T47D (cell line): ENCODE data around the gene METTL16.
A peak's percentile ranks its signal among the peaks of the same experiment; 100 is the strongest.

Experiments
- DNase-seq, 2 experiments: peaks; one replicate each; pipeline versions ENCODE4 v3.0.0 to v3.0.0-alpha.2; 2011 to 2012; ENCODE audit warnings: low read depth in 1 of 2, low spot score in 1 of 2
- JUND ChIP-seq: IDR thresholded peaks from 2 replicates; pipeline ENCODE4 v1.6.1; 2012; ENCODE audit warnings: low read depth
- in situ Hi-C: cut with HindIII; loops from 2 replicates; pipeline ENCODE4 v1.10.0; 2016; ENCODE audit warnings: low sequenced_read_pairs, low pct_unique_long_range_greater_than_20kb

The METTL16 gene

DNA sequence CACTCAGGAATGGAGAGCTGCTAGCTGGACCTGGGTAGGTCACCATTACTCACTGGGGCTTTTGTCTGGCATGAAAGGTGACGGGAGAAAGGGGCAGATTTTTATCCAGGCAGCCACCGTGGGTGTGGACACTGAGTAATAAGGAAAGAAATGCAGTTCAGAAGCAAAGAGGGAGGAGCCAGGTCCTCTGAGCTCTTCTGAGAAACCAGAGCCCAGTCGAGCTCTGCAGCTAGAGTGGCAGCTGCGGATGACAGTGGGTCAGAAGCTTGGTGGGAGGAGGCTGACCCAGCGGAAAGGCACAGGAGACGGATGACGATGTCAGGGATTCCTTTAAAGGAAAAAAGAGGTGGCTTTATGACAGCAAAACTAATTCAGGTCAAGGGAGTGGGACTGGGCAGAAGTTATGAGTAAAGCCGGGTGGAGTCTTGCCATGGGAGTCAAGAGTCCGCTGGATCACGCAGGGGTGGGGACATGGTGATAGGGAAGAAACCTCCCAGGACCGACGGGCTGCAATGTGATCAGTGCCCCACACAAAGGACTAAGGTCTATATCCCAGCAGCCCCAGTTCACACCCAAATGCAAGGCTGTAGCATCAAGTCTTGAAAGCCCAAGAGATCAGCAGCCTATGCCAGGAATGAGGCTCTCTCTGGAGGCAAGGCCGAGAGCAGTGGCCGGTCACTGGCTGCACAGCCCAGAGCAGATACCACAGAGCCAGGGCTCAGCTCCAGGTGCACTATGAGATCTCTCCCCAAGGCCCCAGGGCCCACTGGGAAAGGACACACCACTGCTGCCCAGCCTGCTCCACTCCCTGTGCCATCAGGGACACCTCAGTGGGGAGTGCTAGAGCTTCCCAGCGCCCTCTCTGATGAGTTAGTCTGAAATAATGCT lies 104.5 kb downstream of the METTL16 start:
- no peak for DNase-seq
- no peak for TF ChIP-seq JUND
- in situ Hi-C loops, result no loop called here

DNA sequence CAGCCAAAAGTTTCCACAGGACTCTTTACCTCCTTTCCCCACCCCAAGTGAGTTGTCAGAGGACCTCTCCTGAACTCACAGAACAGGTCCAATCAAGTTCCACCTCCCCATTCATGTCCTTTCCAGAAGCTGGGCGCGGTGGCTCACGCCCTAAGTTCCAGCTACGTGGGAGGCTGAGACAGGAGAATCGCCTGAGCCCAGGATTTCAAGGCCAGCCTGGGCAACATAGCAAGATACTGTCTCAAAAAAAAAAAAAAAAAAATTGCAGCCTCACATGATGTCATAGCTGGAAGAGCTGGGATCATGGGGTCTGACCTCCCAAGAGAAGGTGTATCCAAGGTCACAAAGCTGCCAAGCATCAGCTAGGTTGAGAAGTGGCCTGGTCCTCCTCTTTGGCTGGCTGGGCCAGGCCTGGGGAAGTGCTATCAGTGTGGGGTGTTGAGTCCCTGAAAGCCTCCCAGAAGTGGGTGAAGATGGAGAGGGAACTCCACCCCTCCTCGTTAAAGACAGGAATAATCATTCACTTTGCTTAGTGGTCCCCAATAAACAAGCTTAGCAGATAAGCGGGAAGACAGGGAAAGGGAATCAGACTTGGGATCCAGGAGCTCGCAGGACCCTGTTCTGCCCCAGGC lies 105.3 kb downstream of the METTL16 start:
- no peak for DNase-seq
- in situ Hi-C loops, result no loop called here
- TF ChIP-seq JUND, result no peak

DNA sequence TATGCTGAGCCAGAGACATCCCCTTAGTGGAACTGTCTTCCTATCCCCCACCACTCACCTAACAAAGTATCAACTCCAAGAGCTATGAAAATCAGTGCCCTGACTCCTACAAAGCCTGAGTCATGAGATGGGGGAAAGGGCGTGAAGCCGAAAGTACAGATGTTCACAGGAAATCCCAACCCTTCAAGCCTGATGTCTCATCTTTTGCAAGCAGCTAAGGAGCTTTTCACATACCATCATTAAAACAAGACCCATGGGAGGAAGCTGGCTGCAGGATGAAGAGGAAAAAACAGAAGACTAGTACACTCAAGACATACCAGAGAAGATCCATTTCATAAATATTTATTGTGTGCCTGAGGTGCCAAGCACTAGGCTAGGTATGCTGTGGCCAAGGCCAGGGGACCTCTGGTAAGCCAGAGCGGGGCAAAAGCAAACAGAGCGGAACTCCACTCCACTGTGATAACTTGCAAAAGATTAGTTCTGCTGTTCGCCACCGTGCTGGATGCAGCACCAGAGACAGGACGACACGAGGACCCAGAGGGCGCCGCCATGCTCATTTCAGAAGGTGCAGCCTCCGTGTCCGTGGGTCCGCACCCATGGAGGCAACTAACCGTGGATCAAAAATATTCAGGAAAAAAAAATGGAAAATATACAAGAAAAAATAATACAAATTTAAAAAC lies 106.3 kb downstream of the METTL16 start:
- no peak for TF ChIP-seq JUND
- DNase-seq, result no peak
- in situ Hi-C loops, result no loop called here

DNA sequence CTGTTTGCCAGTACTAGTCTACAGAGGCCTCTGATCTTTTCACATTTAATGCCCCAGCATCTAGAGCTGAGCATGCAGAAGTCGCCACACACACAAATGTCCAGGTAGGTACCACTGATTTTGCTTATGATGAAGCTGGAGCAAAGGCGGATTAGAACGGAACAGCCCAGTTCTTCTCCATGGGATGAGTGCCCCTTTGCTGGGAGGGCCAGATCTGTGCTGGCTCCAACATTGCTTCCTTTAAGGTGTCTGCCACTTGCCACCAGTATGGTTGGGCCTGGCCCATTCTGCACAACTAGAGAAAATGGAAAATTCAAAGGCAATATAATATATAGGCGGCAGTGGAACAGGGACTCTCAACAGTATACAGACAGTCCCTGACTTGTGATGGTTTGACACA lies 108.6 kb downstream of the METTL16 start:
- in situ Hi-C loops, result no loop called here
- TF ChIP-seq JUND, result no peak
- DNase-seq, result no peak

DNA sequence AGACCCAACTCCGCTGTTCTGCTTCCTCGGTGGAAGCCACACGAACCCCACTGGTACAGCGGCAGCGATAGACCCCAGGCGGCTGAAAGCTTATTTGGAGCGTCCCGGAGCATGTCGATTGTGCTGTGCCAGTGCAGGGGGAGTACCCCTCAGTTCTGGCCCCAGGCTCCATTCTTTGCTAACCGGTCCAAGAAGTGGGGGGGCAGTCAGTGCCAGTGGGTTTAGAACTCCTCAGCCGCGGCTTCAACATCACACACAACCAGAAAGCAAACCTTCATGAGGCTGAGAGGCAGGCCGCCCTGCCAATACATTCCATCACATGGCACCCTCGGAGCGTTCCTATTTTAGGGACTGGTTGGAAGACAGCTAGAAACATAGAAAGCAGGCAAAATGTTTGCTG lies 109.1 kb downstream of the METTL16 start:
- no peak for TF ChIP-seq JUND
- in situ Hi-C loops, result no loop called here
- no peak for DNase-seq

DNA sequence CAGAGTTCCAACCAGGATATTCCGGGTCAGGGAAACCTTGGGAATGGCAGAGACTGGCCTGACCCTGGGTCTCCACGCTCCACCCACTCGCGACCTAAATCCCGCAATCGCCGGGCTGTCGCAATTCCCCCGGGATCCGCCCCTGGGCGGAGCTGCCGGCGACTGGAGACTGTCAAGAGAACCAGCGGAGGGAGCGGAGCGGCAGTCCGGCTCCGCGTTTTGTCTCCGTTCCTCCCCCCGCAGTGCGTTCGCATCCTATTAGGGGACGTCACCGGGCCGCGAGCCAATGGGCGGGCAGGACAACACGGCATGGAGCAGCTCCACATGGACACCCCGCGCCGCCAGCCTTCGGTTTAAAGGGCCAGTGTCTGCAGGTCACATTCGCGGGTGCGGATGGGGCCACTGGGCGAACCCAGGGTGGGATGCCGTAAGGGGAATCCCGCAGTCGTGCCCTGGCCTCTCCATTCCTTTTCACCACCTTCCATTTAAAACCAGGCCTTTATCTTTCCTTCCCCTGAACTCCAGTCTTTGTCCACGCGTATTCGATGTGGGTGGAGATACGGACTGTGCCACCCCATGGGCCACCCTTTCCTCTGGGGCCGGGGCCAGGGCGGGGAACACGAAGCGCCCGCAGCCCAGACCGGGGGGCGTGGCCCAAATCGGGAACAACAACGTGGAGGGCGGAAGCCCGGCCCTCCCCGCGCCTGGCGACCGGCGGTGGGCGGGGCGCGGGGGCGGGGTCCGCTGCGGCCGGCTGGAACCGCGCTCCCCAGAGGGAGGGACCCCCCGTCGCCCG lies 110.1 kb downstream of the METTL16 start:
- TF ChIP-seq JUND, result no peak
- DNase-seq, result peak; percentile 79 to 99
- in situ Hi-C loops, result no loop called here

DNA sequence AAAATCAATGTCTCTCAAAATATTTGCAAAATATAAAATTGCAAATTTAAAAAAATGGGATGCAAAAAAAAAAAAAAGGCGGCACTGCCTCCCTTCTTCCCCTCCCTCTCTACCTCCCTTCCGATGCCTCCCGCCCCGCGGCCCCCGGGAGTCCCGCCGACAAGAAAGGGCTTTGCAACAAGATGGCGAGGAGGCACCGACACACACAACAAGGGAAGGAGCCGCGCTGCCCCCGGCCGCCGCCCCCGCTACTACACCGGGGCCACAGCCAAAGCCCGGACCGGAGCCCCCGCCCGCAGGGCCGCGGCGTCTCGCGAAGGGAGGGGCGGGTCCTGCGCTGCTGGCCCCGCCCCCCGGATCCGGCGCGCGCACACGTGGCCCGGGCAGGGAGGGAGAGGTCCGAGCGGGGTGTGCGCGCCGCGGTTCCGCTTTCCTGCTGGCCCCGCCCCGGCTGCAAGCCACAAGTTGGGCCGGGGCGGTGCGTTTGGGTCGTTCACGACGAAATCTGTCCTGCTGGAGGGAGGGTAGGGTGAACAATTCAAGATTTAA lies 110.7 kb downstream of the METTL16 start, which contains the start of gene MNT:
Gene MNT, minus strand, starts transcription at position 184 of the 549 bp plus-strand sequence. CDS start 348 bp downstream, outside the sequence.
- TF ChIP-seq JUND, result no peak
- in situ Hi-C loops, result no loop called here
- peak; percentile 64 to 94 for DNase-seq

DNA sequence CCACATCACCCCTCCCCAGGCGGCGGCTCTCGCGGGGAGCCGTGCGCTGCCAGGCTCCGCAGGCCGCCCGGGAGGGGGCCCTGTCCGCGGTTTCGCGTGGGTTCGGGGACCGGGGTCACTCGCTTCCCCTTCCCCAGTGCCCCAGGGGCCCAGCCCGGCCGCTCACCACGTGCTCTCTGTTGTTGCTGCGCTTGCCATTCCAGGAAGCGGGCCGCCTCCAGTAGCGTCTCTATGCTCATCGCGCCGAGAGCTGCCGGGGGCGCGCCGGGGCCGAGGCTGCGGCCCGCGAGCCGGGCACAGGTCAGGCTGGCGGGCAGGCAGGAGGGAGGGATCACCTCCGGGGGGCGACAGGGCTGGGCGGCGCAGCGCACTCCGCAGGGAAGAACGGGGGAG lies 111.2 kb downstream of the METTL16 start:
- in situ Hi-C loops, result no loop called here
- peak in 1 of 2 experiments; percentile 49 for DNase-seq
- no peak for TF ChIP-seq JUND

DNA sequence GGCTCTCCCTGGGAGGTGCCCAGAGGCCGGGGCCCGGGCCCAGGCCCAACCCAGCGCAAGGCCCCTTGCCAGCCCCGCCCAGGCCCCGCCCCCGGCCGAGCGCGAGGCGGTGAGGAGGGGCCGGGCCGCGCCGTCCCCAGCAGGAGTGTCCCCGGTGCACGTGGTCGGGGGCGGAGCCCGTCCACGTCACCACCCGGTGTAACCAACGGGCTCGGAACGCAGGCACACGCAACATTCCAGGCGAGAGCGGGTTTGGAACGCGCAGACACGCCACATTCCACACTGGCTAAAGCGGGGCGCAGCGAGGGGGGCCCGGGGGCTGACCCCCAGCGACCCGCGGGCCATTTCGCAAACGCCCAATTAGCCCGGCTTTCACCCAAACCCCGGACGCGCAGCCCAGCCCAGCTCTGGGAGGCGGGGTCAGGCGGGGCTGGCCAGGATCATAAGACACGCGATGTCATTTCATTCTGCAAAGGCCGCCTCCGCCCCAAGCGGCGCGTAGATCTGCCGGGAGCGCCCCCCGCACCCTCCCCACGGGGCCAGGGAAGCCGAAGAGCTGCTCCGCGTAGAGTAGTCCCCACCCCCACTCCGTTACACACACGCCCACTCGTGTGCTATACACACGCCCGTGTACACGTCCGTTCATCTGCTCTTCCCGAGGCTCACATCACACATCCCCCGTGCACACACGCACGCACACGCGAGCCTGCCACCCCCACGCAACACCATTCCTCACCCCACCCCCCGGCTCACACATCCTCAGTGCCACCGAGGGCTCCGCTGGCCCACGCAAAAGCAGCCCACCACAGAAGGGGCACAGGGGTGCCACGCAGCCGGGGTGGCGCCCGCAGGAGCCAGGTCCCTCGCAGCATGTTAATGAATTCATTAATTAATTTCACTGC lies 111.9 kb downstream of the METTL16 start:
- no peak for TF ChIP-seq JUND
- DNase-seq, result peak; percentile 86 to 96
- in situ Hi-C loops, result no loop called here

DNA sequence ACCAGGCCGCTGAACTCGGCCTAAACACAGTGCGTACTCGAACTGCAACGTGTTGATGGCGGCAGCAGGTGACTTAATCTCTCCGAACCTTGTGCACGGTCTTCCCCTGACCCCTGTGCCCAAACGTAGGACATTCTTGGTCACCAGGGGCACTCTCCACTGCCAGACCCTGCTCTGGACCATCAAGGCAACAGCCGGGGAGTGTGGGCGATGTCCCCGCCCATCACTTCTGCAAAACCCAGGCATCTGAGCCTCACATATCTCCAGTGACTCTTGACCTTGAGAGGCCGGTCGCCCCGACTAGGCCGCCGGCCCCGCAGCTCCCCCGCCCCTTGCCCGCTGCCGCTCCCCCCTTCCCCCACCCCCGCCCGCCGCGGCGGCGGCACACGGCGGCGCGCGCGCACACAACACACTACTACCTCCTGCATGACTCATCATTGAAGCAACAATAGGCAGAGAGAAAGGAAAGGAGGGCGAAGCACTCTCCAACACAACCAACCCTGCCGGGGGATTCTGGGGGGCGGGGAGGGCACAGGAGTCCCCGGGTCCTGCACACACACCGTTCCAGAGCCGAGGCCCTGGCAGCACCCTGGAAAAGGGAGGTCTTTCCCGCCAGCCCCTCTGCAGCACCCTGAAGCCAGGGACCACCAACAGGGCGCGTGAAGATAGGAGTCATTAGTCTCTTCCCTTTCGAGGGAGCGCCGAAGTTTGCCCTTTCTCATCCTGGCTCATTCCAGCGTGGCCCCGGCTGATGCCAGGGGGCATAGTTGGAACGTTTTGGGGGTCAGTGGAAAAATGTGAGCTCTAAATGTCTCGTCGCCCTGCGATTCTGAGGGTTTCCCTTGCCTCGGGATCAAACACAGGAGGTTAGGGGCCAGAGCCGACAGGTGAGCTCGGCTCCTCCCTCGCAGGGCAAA lies 112.8 kb downstream of the METTL16 start:
- in situ Hi-C loops, result no loop called here
- DNase-seq, result peak in 1 of 2 experiments; percentile 64
- no peak for TF ChIP-seq JUND
